Liver (tissue), 2 donors: ENCODE results near the gene TBX21.

Experiments used
- RXRA ChIP-seq, 2 donors: IDR thresholded peaks; 2 replicates each; pipeline ENCODE4 v1.6.1; 2017 to 2018; ENCODE audit warnings: antibody characterized with exemption in 2 of 2, mild to moderate bottlenecking in 1 of 2
- TAF1 ChIP-seq: conservative IDR thresholded peaks from 2 replicates; pipeline ENCODE4 v1.6.1; 2016; ENCODE audit warnings: antibody characterized with exemption, mild to moderate bottlenecking
- donor health status: healthy.

GRCh38 chr17:47711366-47712099 lies 21.5 kb upstream of the TBX21 start:
- TF ChIP-seq RXRA (IDR thresholded peaks at IDR 0.05): no peak
- TF ChIP-seq TAF1: no peak
